ENCODE measurements around the gene ZNF134.

Gene ZNF134

GRCh38 chr19:57611113-57611512 lies 2.9 kb upstream of the ZNF134 start:
- no peak overlapping the region for H3K4me3 ChIP-seq (ENCODE audit: low read depth, low read length)
- no peak for TF ChIP-seq CTCF (IDR thresholded peaks at IDR 0.05; ENCODE audit: borderline replicate concordance, insufficient read depth, low read depth, low read length)

GRCh38 chr19:57615346-57615745 lies 1.3 kb downstream of the ZNF134 start:
- no peak overlapping the region for H3K4me3 ChIP-seq (ENCODE audit: low read depth, low read length)
- TF ChIP-seq CTCF (IDR thresholded peaks at IDR 0.05; ENCODE audit: borderline replicate concordance, insufficient read depth, low read depth, low read length): no peak

GRCh38 chr19:57620673-57621348 lies 6.8 kb downstream of the ZNF134 start:
- no peak for TF ChIP-seq CTCF (IDR thresholded peaks at IDR 0.05; ENCODE audit: borderline replicate concordance, insufficient read depth, low read depth, low read length)
- no peak overlapping the region for H3K4me3 ChIP-seq (ENCODE audit: low read depth, low read length)

GRCh38 chr19:57623091-57623490 lies 9.0 kb downstream of the ZNF134 start:
- H3K4me3 ChIP-seq (ENCODE audit: low read depth, low read length): no peak overlapping the region
- TF ChIP-seq CTCF (IDR thresholded peaks at IDR 0.05; ENCODE audit: borderline replicate concordance, insufficient read depth, low read depth, low read length): no peak

GRCh38 chr19:57632987-57633831 lies 19.2 kb downstream of the ZNF134 start, which contains the start of gene ZNF211:
Gene ZNF211 (plus strand): TSS chr19:57633168. CDS start chr19:57633347, 179 bp downstream.
- H3K4me3 ChIP-seq (ENCODE audit: low read depth, low read length): peak within 1 kb of the TSS; percentile 95

GRCh38 chr19:57633832-57634131 lies 19.7 kb downstream of the ZNF134 start:
- H3K4me3 ChIP-seq (ENCODE audit: low read depth, low read length): peak overlapping the region; percentile 95
- TF ChIP-seq CTCF (IDR thresholded peaks at IDR 0.05; ENCODE audit: borderline replicate concordance, insufficient read depth, low read depth, low read length): no peak

More at GRCh38 chr19:57632987-57633831, 19.2 kb downstream of the ZNF134 start, which contains the start of gene ZNF211:
- TF ChIP-seq CTCF (IDR thresholded peaks at IDR 0.05; ENCODE audit: borderline replicate concordance, insufficient read depth, low read depth, low read length): no peak
